ENCODE measurements around the gene PRUNE1.

Gene PRUNE1

DNA sequence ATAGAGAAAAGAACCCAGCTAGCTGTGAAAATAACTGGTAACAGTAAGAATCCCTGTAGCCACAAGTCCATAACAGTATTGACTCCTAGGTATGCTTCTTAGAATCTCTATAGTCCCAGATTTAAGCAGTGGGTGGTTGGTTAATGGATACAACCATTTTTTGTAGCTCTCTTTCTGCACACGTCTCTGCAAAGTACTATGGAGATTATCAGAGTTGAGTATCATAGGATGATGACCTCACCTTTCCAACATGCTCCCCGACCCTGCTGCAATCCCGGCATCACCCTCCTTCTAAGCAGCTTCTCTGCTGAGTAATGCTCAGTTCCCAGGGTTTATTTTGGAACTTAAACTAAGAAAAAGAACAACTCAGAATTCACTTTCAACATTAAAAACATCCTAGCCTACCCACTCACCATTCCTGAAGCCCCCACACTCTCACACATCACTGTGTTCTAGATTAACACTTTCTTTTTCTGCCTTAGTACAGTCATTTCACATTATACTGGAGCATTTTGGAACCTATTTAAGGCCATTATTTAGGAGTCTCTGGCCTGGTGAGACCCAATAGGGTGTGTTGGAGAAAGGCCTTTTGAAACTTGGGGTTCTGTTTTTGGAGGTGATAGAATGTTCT, 54.6 kb downstream of the PRUNE1 start:
- H3K9me3 ChIP-seq (ENCODE audit: severe bottlenecking) = no peaks in the 10 kb centered on the region
- TF ChIP-seq, protein P1, sequence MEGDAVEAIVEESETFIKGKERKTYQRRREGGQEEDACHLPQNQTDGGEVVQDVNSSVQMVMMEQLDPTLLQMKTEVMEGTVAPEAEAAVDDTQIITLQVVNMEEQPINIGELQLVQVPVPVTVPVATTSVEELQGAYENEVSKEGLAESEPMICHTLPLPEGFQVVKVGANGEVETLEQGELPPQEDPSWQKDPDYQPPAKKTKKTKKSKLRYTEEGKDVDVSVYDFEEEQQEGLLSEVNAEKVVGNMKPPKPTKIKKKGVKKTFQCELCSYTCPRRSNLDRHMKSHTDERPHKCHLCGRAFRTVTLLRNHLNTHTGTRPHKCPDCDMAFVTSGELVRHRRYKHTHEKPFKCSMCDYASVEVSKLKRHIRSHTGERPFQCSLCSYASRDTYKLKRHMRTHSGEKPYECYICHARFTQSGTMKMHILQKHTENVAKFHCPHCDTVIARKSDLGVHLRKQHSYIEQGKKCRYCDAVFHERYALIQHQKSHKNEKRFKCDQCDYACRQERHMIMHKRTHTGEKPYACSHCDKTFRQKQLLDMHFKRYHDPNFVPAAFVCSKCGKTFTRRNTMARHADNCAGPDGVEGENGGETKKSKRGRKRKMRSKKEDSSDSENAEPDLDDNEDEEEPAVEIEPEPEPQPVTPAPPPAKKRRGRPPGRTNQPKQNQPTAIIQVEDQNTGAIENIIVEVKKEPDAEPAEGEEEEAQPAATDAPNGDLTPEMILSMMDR (IDR thresholded peaks at IDR 0.05; ENCODE audit: poor library complexity, severe bottlenecking) = no peak
- no peak for DNase-seq (ENCODE audit: low spot score)
- peak overlapping the region; percentile 16 for H3K27ac ChIP-seq (ENCODE audit: poor library complexity, severe bottlenecking)
- peaks cover 7% of the 10 kb centered on the region for H3K36me3 ChIP-seq (ENCODE audit: low read depth)
- H3K27me3 ChIP-seq (ENCODE audit: insufficient read depth, poor library complexity, severe bottlenecking) = no peaks in the 10 kb centered on the region
- peaks cover 17% of the 10 kb centered on the region for H3K4me1 ChIP-seq (ENCODE audit: insufficient read depth, poor library complexity, severe bottlenecking)
- no peak overlapping the region for H3K4me3 ChIP-seq (ENCODE audit: severe bottlenecking)
- peak; percentile 51 for ATAC-seq (ENCODE audit: low read depth)

DNA sequence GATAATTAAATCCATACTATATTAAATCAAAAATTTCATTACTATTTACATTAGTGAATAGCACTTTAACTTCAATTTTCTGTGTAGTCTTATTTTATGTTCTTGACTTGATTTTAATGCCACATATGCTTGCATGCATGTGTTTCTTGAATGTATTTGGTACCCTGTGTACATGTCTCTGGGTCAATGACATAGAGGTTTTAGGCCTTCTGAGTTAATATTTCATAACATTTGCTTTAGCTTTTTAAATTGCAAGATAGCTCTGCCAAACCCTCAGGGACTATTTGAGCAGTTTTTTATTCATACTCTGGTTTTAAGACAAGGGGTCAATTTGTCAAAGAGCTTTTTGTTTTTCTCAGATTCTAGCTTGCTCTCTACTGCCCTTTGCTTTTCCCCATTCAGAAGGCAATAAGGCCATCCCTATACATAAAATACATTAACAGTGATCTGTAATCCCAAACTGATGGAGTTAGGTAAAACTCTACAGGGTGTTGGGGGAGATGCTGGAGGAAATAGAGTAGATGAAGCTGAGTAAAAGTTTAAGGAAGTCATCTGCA, 56.9 kb downstream of the PRUNE1 start:
- Histone ChIP-seq H3K27me3 (ENCODE audit: insufficient read depth, poor library complexity, severe bottlenecking) (no peaks in the 10 kb centered on the region), H3K4me3 (ENCODE audit: severe bottlenecking) (no peak overlapping the region), H3K4me1 (ENCODE audit: insufficient read depth, poor library complexity, severe bottlenecking) (peaks cover 15% of the 10 kb centered on the region), H3K36me3 (ENCODE audit: low read depth) (no peaks in the 10 kb centered on the region), H3K9me3 (ENCODE audit: severe bottlenecking) (no peaks in the 10 kb centered on the region), H3K27ac (ENCODE audit: poor library complexity, severe bottlenecking) (no peak overlapping the region)
- TF ChIP-seq, protein P1 (IDR thresholded peaks at IDR 0.05; ENCODE audit: poor library complexity, severe bottlenecking) = no peak
- no peak for ATAC-seq (ENCODE audit: low read depth)
- no peak for DNase-seq (ENCODE audit: low spot score)

DNA sequence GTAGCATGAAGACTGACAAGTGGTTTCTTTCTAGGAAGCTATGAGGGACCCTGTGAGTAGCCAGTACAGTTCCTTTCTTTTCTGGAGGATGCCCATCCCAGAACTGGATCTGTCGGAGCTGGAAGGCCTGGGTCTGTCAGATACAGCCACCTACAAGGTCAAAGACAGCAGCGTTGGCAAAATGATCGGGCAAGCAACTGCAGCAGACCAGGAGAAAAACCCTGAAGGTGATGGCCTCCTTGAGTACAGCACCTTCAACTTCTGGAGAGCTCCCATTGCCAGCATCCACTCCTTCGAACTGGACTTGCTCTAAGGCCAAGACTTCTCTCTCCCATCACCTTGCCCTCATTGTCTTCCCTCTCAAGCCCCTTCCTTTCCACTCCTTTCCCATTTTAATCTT, 58.9 kb downstream of the PRUNE1 start:
- Histone ChIP-seq H3K4me1 (ENCODE audit: insufficient read depth, poor library complexity, severe bottlenecking) (peaks cover 8% of the 10 kb centered on the region), H3K4me3 (ENCODE audit: severe bottlenecking) (no peak overlapping the region), H3K27ac (ENCODE audit: poor library complexity, severe bottlenecking) (no peak overlapping the region), H3K9me3 (ENCODE audit: severe bottlenecking) (no peaks in the 10 kb centered on the region), H3K36me3 (ENCODE audit: low read depth) (peaks cover 2% of the 10 kb centered on the region; the same call in 1 of the 2 replicates), H3K27me3 (ENCODE audit: insufficient read depth, poor library complexity, severe bottlenecking) (no peaks in the 10 kb centered on the region)
- ATAC-seq (ENCODE audit: low read depth) (no peak), DNase-seq (ENCODE audit: low spot score) (no peak)
- TF ChIP-seq, protein P1 (IDR thresholded peaks at IDR 0.05; ENCODE audit: poor library complexity, severe bottlenecking) = no peak

DNA sequence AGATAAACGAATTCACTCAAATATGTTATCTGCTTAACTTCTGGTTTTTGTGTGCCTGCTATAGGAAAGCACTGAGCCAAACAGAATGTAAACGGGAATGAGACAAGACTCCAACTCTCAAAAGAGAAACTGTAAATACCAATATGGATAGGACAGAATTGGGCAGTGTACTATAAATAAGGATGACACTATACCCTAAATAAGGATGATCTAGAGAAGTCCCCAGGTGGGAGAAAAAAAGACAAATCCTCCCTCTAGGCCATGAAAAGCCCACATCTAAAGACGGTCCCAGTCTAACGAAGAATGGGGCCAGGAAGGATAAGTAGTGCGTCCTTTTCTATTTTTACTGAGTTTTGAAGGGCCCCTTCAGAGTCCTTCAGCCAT, 60.8 kb downstream of the PRUNE1 start:
- no peak for ATAC-seq (ENCODE audit: low read depth)
- Histone ChIP-seq H3K27ac (ENCODE audit: poor library complexity, severe bottlenecking) (peak overlapping the region; percentile 94), H3K9me3 (ENCODE audit: severe bottlenecking) (no peaks in the 10 kb centered on the region), H3K27me3 (ENCODE audit: insufficient read depth, poor library complexity, severe bottlenecking) (no peaks in the 10 kb centered on the region), H3K36me3 (ENCODE audit: low read depth) (peaks cover 2% of the 10 kb centered on the region; the same call in 1 of the 2 replicates), H3K4me1 (ENCODE audit: insufficient read depth, poor library complexity, severe bottlenecking) (no peaks in the 10 kb centered on the region), H3K4me3 (ENCODE audit: severe bottlenecking) (no peak overlapping the region)
- no peak for DNase-seq (ENCODE audit: low spot score)
- TF ChIP-seq, protein P1 (IDR thresholded peaks at IDR 0.05; ENCODE audit: poor library complexity, severe bottlenecking) = no peak
